GM23338 (cell line): ENCODE measurements around the gene BMPR1B. TPM values are rescaled to one million over a fixed set of nuclear protein-coding genes. Genes with fewer than 3 reads are reported as not detected.

ENCODE experiments used
- ATAC-seq: fragments of 200-7000 bp; cut with Tn5 transposase; 3 replicates; pipeline ENCODE4 v1.9.1; 2020
- DNase-seq: peaks from one replicate; pipeline ENCODE4 v3.0.0-alpha.2; 2015; ENCODE audit warnings: low spot score
- H2AFZ ChIP-seq: fragments of 200-600 bp; sonication (generic); 2 replicates; pipeline ENCODE4 v1.8.0; 2016; ENCODE audit warnings: antibody characterized with exemption, mild to moderate bottlenecking, moderate library complexity
- H3F3A ChIP-seq: fragments of 200-600 bp; sonication (generic); replicated peaks from 2 replicates; pipeline ENCODE4 v1.8.0; 2017; ENCODE audit warnings: antibody characterized with exemption, mixed run types, low read depth
- H3K27ac ChIP-seq: fragments of 200-600 bp; sonication (generic); 2 replicates; pipeline ENCODE4 v1.6.1; 2016; ENCODE audit warnings: low read depth
- H3K27me3 ChIP-seq: fragments of 200-600 bp; sonication (generic); 2 replicates; pipeline ENCODE4 v1.8.0; 2016; ENCODE audit warnings: mild to moderate bottlenecking, mixed run types, moderate library complexity; ENCODE audit not compliant: insufficient read depth
- H3K36me3 ChIP-seq: fragments of 200-600 bp; sonication (generic); 2 replicates; pipeline ENCODE4 v1.8.0; 2016; ENCODE audit warnings: mild to moderate bottlenecking; ENCODE audit not compliant: insufficient read depth
- H3K4me1 ChIP-seq: fragments of 200-600 bp; sonication (generic); 2 replicates; pipeline ENCODE4 v1.8.0; 2016; ENCODE audit warnings: mild to moderate bottlenecking, moderate library complexity; ENCODE audit not compliant: insufficient read depth
- H3K4me2 ChIP-seq: fragments of 200-600 bp; sonication (generic); 2 replicates; pipeline ENCODE4 v1.7.1; 2017; ENCODE audit warnings: mixed run types
- H3K4me3 ChIP-seq: fragments of 200-600 bp; sonication (generic); 2 replicates; pipeline ENCODE4 v1.6.1; 2016; ENCODE audit warnings: mixed run types
- H3K79me2 ChIP-seq: fragments of 200-600 bp; sonication (generic); replicated peaks from 2 replicates; pipeline ENCODE4 v1.8.0; 2017; ENCODE audit warnings: mild to moderate bottlenecking; ENCODE audit not compliant: insufficient read depth
- H3K9me2 ChIP-seq: fragments of 200-600 bp; sonication (generic); 2 replicates; pipeline ENCODE4 v1.8.0; 2017; ENCODE audit not compliant: insufficient read depth
- H4K20me1 ChIP-seq: fragments of 200-600 bp; sonication (generic); replicated peaks from 2 replicates; pipeline ENCODE4 v1.8.0; 2017; ENCODE audit warnings: mild to moderate bottlenecking; ENCODE audit not compliant: insufficient read depth
- H3K27ac Mint-ChIP-seq: 2 replicates; pipeline ENCODE4 v1.8.0; 2020; ENCODE audit warnings: inconsistent platforms, mild to moderate bottlenecking, moderate library complexity, mixed read lengths
- H3K27me3 Mint-ChIP-seq: 3 replicates; pipeline ENCODE4 v1.8.0; 2022; ENCODE audit warnings: low read depth, mild to moderate bottlenecking, moderate library complexity, mixed read lengths, inconsistent platforms; ENCODE audit not compliant: insufficient read depth, poor library complexity
- H3K36me3 Mint-ChIP-seq: 3 replicates; pipeline ENCODE4 v1.8.0; 2021; ENCODE audit warnings: low read depth, mild to moderate bottlenecking, inconsistent platforms, moderate library complexity, mixed read lengths
- H3K4me1 Mint-ChIP-seq: 3 replicates; pipeline ENCODE4 v1.8.0; 2020; ENCODE audit warnings: mild to moderate bottlenecking, inconsistent platforms, mixed read lengths
- H3K4me3 Mint-ChIP-seq: 3 replicates; pipeline ENCODE4 v1.8.0; 2021; ENCODE audit warnings: moderate library complexity, mild to moderate bottlenecking, inconsistent platforms, mixed read lengths
- H3K9me3 Mint-ChIP-seq: 3 replicates; pipeline ENCODE4 v1.8.0; 2020; ENCODE audit warnings: moderate library complexity, mild to moderate bottlenecking, inconsistent platforms, mixed read lengths
- CREB1 ChIP-seq: fragments of 250-450 bp; sonication (Bioruptor Pico); IDR thresholded peaks from 2 replicates; pipeline ENCODE4 v1.5.0; 2020; ENCODE audit warnings: low read depth, mild to moderate bottlenecking, moderate library complexity
- EZH2 ChIP-seq: fragments of 200-600 bp; sonication (generic); IDR thresholded peaks from one replicate; pipeline ENCODE4 v1.8.0; 2017; ENCODE audit warnings: antibody characterized with exemption, mild to moderate bottlenecking, low read depth; ENCODE audit not compliant: unreplicated experiment
- NANOG ChIP-seq: IDR thresholded peaks from 2 replicates; pipeline ENCODE4 v1.6.1; 2016; ENCODE audit warnings: antibody characterized with exemption, borderline replicate concordance
- POLR2AphosphoS5 ChIP-seq: IDR thresholded peaks from 2 replicates; pipeline ENCODE4 v1.6.1; 2016; ENCODE audit warnings: antibody characterized with exemption, low read depth
- REST ChIP-seq: IDR thresholded peaks from one replicate; pipeline ENCODE4 v1.6.1; 2018; ENCODE audit warnings: antibody characterized with exemption; ENCODE audit not compliant: unreplicated experiment
- STAT1 ChIP-seq: IDR thresholded peaks from one replicate; pipeline ENCODE4 v1.6.1; 2016; ENCODE audit warnings: antibody characterized with exemption; ENCODE audit not compliant: unreplicated experiment
- ZNF114 ChIP-seq: fragments of 250-450 bp; sonication (Bioruptor Pico); IDR thresholded peaks from 2 replicates; pipeline ENCODE4 v1.5.0; 2020; ENCODE audit warnings: mild to moderate bottlenecking, moderate library complexity
- ZNF331 ChIP-seq: fragments of 250-450 bp; sonication (Bioruptor Pico); IDR thresholded peaks from 2 replicates; pipeline ENCODE4 v1.5.0; 2020; ENCODE audit warnings: low read depth, mild to moderate bottlenecking, moderate library complexity
- polyA plus RNA-seq: library from polyadenylated mRNA; unstranded; fragments of >200 nt; fragmentation: Nextera tagmentation; extraction: Ambion mirVana; gene quantifications from 2 replicates; pipeline ENCODE4 v1.2.1, GENCODE V29; 2016
- total RNA-seq: library from RNA; depleted of rRNA; stranded (reverse); fragments of >200 nt; shearing (Covaris generic); gene quantifications from 2 replicates; pipeline ENCODE4 v1.2.3, GENCODE V29; 2014
- TF ChIP-seq, protein P1 (sequence below), 2 experiments: fragments of 200-600 bp in 1 of 2; sonication (generic) in 1 of 2; conservative IDR thresholded peaks; 2 replicates each; pipeline versions ENCODE4 v1.5.1 to v1.6.1; 2016 to 2017; ENCODE audit warnings: antibody characterized with exemption in 2 of 2, low read depth in 2 of 2, mild to moderate bottlenecking in 2 of 2, moderate library complexity in 1 of 2
- TF ChIP-seq, protein P2 (sequence below): fragments of 250-450 bp; sonication (Bioruptor Pico); IDR thresholded peaks from 2 replicates; pipeline ENCODE4 v1.5.0; 2020; ENCODE audit warnings: mild to moderate bottlenecking, moderate library complexity
- TF ChIP-seq, protein P3 (sequence below): IDR thresholded peaks from 2 replicates; pipeline ENCODE4 v1.6.1; 2016; ENCODE audit warnings: antibody characterized with exemption

BMPR1B gene
- total and polyA plus RNA-seq, 2 experiments from 2014 or later, result 0.48 to 1.0 TPM

GRCh38 chr4:94889946-94890345 lies 132.2 kb downstream of the BMPR1B start (continued):
- TF ChIP-seq, protein P1, sequence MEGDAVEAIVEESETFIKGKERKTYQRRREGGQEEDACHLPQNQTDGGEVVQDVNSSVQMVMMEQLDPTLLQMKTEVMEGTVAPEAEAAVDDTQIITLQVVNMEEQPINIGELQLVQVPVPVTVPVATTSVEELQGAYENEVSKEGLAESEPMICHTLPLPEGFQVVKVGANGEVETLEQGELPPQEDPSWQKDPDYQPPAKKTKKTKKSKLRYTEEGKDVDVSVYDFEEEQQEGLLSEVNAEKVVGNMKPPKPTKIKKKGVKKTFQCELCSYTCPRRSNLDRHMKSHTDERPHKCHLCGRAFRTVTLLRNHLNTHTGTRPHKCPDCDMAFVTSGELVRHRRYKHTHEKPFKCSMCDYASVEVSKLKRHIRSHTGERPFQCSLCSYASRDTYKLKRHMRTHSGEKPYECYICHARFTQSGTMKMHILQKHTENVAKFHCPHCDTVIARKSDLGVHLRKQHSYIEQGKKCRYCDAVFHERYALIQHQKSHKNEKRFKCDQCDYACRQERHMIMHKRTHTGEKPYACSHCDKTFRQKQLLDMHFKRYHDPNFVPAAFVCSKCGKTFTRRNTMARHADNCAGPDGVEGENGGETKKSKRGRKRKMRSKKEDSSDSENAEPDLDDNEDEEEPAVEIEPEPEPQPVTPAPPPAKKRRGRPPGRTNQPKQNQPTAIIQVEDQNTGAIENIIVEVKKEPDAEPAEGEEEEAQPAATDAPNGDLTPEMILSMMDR (conservative IDR thresholded peaks at IDR 0.05; ENCODE audit: low read depth in 2 of 2), result no peak

GRCh38 chr4:94890579-94890978 lies 132.8 kb downstream of the BMPR1B start:
- Histone ChIP-seq H3K9me2 (no peaks in the 10 kb centered on the region), H2AFZ (no peak overlapping the region), H3K4me2 (no peak overlapping the region), H3K4me3 (no peak overlapping the region), H3K27ac (no peak overlapping the region), H3K27me3 (no peaks in the 10 kb centered on the region), H4K20me1 (no peaks in the 10 kb centered on the region), H3K36me3 (no peaks in the 10 kb centered on the region), H3F3A (no peaks in the 10 kb centered on the region), H3K79me2 (no peaks in the 10 kb centered on the region), H3K4me1 (peaks cover 27% of the 10 kb centered on the region; the same call in 1 of the 2 replicates)
- Mint-ChIP-seq H3K9me3 (no peaks in the 10 kb centered on the region), H3K4me3 (no peak overlapping the region), H3K27me3 (no peaks in the 10 kb centered on the region), H3K36me3 (no peaks in the 10 kb centered on the region), H3K4me1 (peaks cover 31% of the 10 kb centered on the region), H3K27ac (no peak overlapping the region)
- no peak for ATAC-seq
- DNase-seq, result no peak
- no peak for TF ChIP-seq ZNF114 (CRISPR knock-in tag)
- TF ChIP-seq CREB1 (CRISPR knock-in tag), result no peak
- no peak for TF ChIP-seq REST
- TF ChIP-seq, protein P2, sequence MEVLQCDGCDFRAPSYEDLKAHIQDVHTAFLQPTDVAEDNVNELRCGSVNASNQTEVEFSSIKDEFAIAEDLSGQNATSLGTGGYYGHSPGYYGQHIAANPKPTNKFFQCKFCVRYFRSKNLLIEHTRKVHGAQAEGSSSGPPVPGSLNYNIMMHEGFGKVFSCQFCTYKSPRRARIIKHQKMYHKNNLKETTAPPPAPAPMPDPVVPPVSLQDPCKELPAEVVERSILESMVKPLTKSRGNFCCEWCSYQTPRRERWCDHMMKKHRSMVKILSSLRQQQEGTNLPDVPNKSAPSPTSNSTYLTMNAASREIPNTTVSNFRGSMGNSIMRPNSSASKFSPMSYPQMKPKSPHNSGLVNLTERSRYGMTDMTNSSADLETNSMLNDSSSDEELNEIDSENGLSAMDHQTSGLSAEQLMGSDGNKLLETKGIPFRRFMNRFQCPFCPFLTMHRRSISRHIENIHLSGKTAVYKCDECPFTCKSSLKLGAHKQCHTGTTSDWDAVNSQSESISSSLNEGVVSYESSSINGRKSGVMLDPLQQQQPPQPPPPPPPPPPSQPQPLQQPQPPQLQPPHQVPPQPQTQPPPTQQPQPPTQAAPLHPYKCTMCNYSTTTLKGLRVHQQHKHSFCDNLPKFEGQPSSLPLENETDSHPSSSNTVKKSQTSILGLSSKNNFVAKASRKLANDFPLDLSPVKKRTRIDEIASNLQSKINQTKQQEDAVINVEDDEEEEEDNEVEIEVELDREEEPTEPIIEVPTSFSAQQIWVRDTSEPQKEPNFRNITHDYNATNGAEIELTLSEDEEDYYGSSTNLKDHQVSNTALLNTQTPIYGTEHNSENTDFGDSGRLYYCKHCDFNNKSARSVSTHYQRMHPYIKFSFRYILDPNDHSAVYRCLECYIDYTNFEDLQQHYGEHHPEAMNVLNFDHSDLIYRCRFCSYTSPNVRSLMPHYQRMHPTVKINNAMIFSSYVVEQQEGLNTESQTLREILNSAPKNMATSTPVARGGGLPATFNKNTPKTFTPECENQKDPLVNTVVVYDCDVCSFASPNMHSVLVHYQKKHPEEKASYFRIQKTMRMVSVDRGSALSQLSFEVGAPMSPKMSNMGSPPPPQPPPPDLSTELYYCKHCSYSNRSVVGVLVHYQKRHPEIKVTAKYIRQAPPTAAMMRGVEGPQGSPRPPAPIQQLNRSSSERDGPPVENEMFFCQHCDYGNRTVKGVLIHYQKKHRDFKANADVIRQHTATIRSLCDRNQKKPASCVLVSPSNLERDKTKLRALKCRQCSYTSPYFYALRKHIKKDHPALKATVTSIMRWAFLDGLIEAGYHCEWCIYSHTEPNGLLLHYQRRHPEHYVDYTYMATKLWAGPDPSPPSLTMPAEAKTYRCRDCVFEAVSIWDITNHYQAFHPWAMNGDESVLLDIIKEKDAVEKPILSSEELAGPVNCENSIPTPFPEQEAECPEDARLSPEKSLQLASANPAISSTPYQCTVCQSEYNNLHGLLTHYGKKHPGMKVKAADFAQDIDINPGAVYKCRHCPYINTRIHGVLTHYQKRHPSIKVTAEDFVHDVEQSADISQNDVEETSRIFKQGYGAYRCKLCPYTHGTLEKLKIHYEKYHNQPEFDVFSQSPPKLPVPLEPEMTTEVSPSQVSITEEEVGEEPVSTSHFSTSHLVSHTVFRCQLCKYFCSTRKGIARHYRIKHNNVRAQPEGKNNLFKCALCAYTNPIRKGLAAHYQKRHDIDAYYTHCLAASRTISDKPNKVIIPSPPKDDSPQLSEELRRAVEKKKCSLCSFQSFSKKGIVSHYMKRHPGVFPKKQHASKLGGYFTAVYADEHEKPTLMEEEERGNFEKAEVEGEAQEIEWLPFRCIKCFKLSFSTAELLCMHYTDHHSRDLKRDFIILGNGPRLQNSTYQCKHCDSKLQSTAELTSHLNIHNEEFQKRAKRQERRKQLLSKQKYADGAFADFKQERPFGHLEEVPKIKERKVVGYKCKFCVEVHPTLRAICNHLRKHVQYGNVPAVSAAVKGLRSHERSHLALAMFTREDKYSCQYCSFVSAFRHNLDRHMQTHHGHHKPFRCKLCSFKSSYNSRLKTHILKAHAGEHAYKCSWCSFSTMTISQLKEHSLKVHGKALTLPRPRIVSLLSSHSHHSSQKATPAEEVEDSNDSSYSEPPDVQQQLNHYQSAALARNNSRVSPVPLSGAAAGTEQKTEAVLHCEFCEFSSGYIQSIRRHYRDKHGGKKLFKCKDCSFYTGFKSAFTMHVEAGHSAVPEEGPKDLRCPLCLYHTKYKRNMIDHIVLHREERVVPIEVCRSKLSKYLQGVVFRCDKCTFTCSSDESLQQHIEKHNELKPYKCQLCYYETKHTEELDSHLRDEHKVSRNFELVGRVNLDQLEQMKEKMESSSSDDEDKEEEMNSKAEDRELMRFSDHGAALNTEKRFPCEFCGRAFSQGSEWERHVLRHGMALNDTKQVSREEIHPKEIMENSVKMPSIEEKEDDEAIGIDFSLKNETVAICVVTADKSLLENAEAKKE (CRISPR knock-in tag), result no peak
- no peak for TF ChIP-seq POLR2AphosphoS5
- TF ChIP-seq, protein P3, sequence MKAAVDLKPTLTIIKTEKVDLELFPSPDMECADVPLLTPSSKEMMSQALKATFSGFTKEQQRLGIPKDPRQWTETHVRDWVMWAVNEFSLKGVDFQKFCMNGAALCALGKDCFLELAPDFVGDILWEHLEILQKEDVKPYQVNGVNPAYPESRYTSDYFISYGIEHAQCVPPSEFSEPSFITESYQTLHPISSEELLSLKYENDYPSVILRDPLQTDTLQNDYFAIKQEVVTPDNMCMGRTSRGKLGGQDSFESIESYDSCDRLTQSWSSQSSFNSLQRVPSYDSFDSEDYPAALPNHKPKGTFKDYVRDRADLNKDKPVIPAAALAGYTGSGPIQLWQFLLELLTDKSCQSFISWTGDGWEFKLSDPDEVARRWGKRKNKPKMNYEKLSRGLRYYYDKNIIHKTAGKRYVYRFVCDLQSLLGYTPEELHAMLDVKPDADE, result no peak
- TF ChIP-seq STAT1, result no peak
- no peak for TF ChIP-seq EZH2
- no peak for TF ChIP-seq NANOG
- no peak for TF ChIP-seq ZNF331 (CRISPR knock-in tag)
